HG03039 (cell line): ENCODE results near the gene MFRP.

Source experiments
- ATAC-seq: cut with Tn5 transposase; IDR thresholded peaks from one replicate; pipeline ENCODE4 v1.9.1; 2021; ENCODE audit warnings: mild to moderate bottlenecking, moderate library complexity; ENCODE audit not compliant: unreplicated experiment

MFRP gene

DNA sequence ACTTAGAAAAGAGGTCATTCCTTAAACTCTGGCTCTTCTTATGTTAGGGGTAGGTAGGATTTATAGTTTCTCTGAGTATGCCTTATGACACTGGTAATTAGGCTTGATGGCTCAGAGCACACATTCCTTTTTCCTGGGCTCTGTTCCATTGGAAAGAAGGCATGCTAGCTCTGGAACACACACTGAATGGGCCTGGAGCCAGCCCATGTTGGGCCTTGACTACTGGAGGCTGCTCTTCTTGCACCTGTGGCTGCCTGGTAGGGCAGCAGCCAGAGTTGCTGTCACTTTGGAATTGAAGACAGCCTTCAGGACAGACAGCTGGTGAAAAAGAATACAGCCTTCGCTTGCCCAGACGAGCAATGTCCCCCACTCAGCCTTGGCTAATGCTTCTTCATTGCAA, 47.8 kb downstream of the MFRP start:
- no peak for ATAC-seq

DNA sequence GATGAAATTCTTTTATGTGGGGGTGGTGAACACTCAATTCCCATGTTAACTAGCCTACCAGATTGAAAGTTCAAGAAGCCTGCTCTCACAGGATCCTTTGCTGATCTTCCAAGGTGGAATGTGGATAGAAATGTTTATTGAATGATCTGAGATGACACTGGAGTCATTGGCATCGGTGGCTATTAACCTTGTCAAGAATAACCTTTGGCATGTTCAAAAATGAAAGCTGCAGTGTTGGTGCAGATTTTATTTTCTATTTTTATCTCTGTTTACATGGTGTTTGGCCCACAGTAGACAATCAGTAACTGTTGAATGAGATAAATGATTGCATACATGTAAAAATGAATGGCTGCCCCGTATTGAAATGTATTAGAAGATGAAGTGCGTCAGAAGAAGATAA, 48.6 kb downstream of the MFRP start:
- no peak for ATAC-seq

DNA sequence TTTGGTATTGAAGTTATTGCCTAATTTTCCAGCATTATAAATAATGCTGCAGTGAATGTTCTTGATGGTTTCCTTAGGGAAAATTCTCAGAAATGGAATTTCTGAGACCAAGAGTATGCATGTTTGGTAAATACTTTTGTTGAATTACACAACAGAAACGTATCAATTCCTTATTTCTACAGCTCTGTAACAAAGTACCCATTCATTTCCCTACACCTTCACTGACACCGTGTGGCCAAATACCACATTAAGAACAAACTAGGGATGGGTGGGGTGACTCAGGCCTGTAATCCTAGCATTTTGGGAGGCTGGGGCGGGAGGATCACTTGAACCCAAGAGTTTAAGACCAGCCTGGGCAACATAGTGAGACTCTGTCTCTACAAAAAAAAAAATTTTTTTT, 51.3 kb downstream of the MFRP start:
- ATAC-seq: no peak

DNA sequence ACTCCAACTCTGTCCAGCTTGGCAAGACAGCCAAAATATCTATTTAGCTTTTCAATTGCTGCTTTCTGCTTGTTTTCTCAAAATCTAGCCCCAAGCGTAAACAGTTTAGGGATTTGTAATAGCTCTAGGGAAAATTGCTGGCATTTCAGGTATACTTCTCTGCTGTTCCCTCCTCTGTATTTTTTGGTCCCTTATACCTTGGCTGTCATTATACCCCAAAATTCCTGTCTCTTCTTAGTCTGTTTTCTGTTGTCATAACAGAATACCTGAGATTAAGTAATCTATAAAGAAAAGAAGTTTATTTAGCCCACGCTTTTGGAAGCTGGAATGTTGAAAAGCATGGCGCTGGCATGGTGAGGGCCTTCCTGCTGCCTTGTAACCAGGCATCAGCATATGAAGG, 53.0 kb downstream of the MFRP start:
- no peak for ATAC-seq

DNA sequence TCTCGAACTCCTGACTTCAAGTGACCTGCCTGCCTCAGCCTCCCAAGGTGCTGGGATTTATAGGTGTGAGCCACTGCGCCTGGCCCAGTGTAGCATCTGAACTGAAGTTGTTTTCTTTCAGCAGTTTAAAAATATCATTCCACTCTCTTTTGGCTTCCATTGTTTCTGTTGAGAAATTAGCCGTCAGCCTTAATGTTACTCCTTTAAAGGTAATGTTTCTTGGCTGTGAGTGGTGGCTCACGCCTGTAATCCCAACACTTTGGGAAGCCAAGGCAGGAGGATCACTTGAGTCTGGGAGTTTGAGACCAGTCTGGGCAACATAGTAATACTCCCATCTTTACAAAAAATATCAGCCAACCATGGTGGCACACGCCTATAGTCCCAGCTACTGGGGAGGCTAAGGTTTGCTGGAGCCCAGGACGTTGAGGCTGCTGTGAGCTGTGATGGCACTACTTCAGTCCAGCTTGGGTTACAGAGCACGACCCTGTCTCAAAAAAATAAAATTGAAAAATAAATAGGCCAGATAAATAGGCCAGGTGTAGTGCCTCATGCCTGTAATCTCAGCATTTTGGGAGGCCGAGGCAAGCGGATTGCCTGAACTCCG, 55.5 kb downstream of the MFRP start:
- no peak for ATAC-seq
